Loucy (cell line): ENCODE measurements around the gene RPS6KA6.

Source experiments
- H2AFZ ChIP-seq: fragments of 200-600 bp; sonication (generic); 2 replicates; pipeline ENCODE4 v1.6.0; 2016; ENCODE audit warnings: antibody characterized with exemption, mild to moderate bottlenecking, low read length, moderate library complexity
- H3F3A ChIP-seq: fragments of 200-600 bp; 2 replicates; pipeline ENCODE4 v1.6.0; 2016; ENCODE audit warnings: antibody characterized with exemption, low read depth, mild to moderate bottlenecking
- H3K27me3 ChIP-seq: fragments of 200-600 bp; sonication (generic); 2 replicates; pipeline ENCODE4 v1.6.1; 2014; ENCODE audit warnings: low read length, mild to moderate bottlenecking; ENCODE audit not compliant: insufficient read depth, poor library complexity, severe bottlenecking
- H3K36me3 ChIP-seq: fragments of 200-600 bp; sonication (generic); 2 replicates; pipeline ENCODE4 v1.6.1; 2016; ENCODE audit warnings: low read length; ENCODE audit not compliant: insufficient read depth
- H3K4me1 ChIP-seq: fragments of 200-600 bp; sonication (generic); 2 replicates; pipeline ENCODE4 v1.5.1; 2014; ENCODE audit warnings: low read length, mild to moderate bottlenecking; ENCODE audit not compliant: insufficient read depth, poor library complexity, severe bottlenecking
- H3K4me2 ChIP-seq: fragments of 200-600 bp; sonication (generic); 2 replicates; pipeline ENCODE4 v1.6.0; 2014; ENCODE audit warnings: antibody characterized with exemption, low read length, low read depth, mild to moderate bottlenecking; ENCODE audit not compliant: poor library complexity, severe bottlenecking
- H3K4me3 ChIP-seq: fragments of 200-600 bp; sonication (generic); 2 replicates; pipeline ENCODE4 v1.5.1; 2014; ENCODE audit warnings: low read length, mild to moderate bottlenecking, mixed read lengths; ENCODE audit not compliant: poor library complexity, severe bottlenecking
- H3K79me2 ChIP-seq: fragments of 200-600 bp; sonication (generic); 2 replicates; pipeline ENCODE4 v1.6.1; 2014; ENCODE audit warnings: low read length; ENCODE audit not compliant: insufficient read depth
- H3K9ac ChIP-seq: fragments of 200-600 bp; sonication (generic); 2 replicates; pipeline ENCODE4 v1.6.0; 2014; ENCODE audit warnings: mild to moderate bottlenecking, low read depth, low read length, moderate library complexity; ENCODE audit not compliant: poor library complexity, severe bottlenecking
- H3K9me2 ChIP-seq: fragments of 200-600 bp; sonication (generic); replicated peaks from 2 replicates; pipeline ENCODE4 v1.6.1; 2016; ENCODE audit warnings: low read depth, low read length, mixed read lengths
- H3K9me3 ChIP-seq: fragments of 200-600 bp; sonication (generic); 2 replicates; pipeline ENCODE4 v1.6.1; 2014; ENCODE audit warnings: mild to moderate bottlenecking, antibody characterized with exemption, low read length, low read depth; ENCODE audit not compliant: insufficient read depth
- H4K20me1 ChIP-seq: fragments of 200-600 bp; sonication (generic); 2 replicates; pipeline ENCODE4 v1.6.0; 2014; ENCODE audit warnings: antibody characterized with exemption, low read length, mild to moderate bottlenecking; ENCODE audit not compliant: insufficient read depth, poor library complexity, severe bottlenecking
- EZH2phosphoT487 ChIP-seq: fragments of 200-600 bp; IDR thresholded peaks from 2 replicates; pipeline ENCODE4 v1.6.1; 2018; ENCODE audit warnings: antibody characterized with exemption, mild to moderate bottlenecking, moderate library complexity, borderline replicate concordance
- TF ChIP-seq, protein P1 (sequence below): fragments of 200-600 bp; sonication (generic); conservative IDR thresholded peaks from 2 replicates; pipeline ENCODE4 v1.5.1; 2014; ENCODE audit warnings: mild to moderate bottlenecking, antibody characterized with exemption, low read length

RPS6KA6 gene

DNA sequence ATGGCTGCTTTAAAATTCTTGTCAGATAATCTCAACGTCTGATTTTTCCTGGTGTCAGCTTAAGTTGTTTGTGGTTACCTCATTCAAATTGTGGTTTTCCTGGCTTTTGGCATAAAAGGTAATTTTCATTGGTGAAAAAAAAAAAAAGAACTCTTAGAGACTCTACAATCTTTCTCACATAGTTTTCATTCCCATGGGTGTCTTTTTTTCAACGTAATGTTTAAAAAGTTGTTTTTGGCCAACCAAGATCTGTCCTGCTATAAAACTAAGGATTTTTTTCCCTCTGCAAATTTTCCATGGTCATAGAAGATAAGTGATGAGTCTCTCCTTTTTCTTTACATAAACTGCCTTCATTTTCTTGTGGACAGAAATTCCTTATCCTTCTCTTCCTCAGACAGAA, 28.9 kb upstream of the RPS6KA6 start:
- no peaks in the 10 kb centered on the region for H3K36me3 ChIP-seq
- H2AFZ ChIP-seq, result no peak overlapping the region
- no peak overlapping the region for H3K9ac ChIP-seq
- TF ChIP-seq, protein P1, sequence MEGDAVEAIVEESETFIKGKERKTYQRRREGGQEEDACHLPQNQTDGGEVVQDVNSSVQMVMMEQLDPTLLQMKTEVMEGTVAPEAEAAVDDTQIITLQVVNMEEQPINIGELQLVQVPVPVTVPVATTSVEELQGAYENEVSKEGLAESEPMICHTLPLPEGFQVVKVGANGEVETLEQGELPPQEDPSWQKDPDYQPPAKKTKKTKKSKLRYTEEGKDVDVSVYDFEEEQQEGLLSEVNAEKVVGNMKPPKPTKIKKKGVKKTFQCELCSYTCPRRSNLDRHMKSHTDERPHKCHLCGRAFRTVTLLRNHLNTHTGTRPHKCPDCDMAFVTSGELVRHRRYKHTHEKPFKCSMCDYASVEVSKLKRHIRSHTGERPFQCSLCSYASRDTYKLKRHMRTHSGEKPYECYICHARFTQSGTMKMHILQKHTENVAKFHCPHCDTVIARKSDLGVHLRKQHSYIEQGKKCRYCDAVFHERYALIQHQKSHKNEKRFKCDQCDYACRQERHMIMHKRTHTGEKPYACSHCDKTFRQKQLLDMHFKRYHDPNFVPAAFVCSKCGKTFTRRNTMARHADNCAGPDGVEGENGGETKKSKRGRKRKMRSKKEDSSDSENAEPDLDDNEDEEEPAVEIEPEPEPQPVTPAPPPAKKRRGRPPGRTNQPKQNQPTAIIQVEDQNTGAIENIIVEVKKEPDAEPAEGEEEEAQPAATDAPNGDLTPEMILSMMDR, result no peak
- TF ChIP-seq EZH2phosphoT487, result no peak
- H4K20me1 ChIP-seq, result no peaks in the 10 kb centered on the region
- no peak overlapping the region for H3K4me3 ChIP-seq
- H3K4me1 ChIP-seq, result no peaks in the 10 kb centered on the region
- no peaks in the 10 kb centered on the region for H3K27me3 ChIP-seq
- no peaks in the 10 kb centered on the region for H3K9me3 ChIP-seq
- H3K9me2 ChIP-seq, result no peaks in the 10 kb centered on the region
- no peak overlapping the region for H3K4me2 ChIP-seq
- H3K79me2 ChIP-seq, result no peaks in the 10 kb centered on the region
- no peaks in the 10 kb centered on the region for H3F3A ChIP-seq

DNA sequence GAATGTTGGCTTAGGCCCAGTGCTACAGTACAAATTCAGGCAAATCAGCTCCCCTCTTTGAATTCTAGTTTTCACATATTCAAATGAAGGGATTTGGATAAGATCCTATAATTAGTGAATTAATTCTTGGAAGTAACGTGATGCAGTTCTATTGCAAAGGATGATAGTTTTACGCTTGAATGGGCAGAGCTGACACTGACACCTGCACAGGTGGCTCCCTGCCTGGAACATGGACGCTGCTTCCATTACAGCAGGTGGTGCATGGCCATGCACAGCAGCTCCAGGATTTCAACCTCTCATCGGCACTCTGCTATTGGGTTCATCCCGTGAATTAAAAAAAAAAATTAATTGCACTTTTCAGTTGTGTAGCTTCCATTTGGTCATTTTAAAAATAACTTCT, 28.4 kb upstream of the RPS6KA6 start:
- Histone ChIP-seq H3K9ac (no peak overlapping the region), H3K36me3 (no peaks in the 10 kb centered on the region), H3K9me2 (no peaks in the 10 kb centered on the region), H3K4me2 (no peak overlapping the region), H4K20me1 (no peaks in the 10 kb centered on the region), H3K4me3 (no peak overlapping the region), H3F3A (no peaks in the 10 kb centered on the region), H3K79me2 (no peaks in the 10 kb centered on the region), H2AFZ (no peak overlapping the region), H3K27me3 (no peaks in the 10 kb centered on the region), H3K4me1 (no peaks in the 10 kb centered on the region), H3K9me3 (no peaks in the 10 kb centered on the region)
- TF ChIP-seq, protein P1, result no peak
- TF ChIP-seq EZH2phosphoT487, result no peak

DNA sequence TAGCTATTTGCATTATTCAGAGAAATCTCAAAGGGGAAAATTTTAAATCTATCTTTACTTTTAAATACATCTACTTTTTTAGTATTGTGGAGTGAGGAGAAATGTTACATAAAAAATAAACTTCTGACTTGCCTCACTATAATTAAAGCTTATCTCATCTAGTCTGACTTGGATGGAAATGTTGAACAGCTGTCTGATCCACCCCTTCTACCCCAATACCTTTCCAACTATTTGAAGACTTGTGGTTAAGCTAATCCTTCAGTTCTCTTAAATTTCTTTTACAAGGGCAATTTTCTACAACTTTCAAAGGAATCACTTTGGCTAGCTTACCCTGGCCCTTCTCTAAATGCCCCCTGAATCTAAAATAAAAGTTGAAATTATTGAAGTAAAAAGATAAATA, 17.3 kb upstream of the RPS6KA6 start:
- no peak overlapping the region for H3K9ac ChIP-seq
- no peaks in the 10 kb centered on the region for H3K9me2 ChIP-seq
- no peaks in the 10 kb centered on the region for H3K27me3 ChIP-seq
- no peak overlapping the region for H2AFZ ChIP-seq
- H3F3A ChIP-seq, result no peaks in the 10 kb centered on the region
- no peaks in the 10 kb centered on the region for H3K4me1 ChIP-seq
- no peaks in the 10 kb centered on the region for H3K79me2 ChIP-seq
- H3K36me3 ChIP-seq, result no peaks in the 10 kb centered on the region
- no peaks in the 10 kb centered on the region for H3K9me3 ChIP-seq
- TF ChIP-seq, protein P1, result no peak
- no peak for TF ChIP-seq EZH2phosphoT487
- H4K20me1 ChIP-seq, result no peaks in the 10 kb centered on the region
- H3K4me2 ChIP-seq, result no peak overlapping the region
- no peak overlapping the region for H3K4me3 ChIP-seq
